HG02610 (cell line): ENCODE measurements around the gene TFDP2.
"Not testable (repeated sequence)": the region's sequence is repeated elsewhere in the genome, so short reads cannot be mapped to it uniquely, and the experiment has no call there.

Experiments
- ATAC-seq: cut with Tn5 transposase; IDR thresholded peaks from one replicate; pipeline ENCODE4 v1.9.1; 2021; ENCODE audit warnings: mild to moderate bottlenecking, moderate library complexity; ENCODE audit not compliant: unreplicated experiment

Gene TFDP2

GRCh38 chr3:142027300-142027699, 122.0 kb downstream of the TFDP2 start:
- ATAC-seq, result no peak

GRCh38 chr3:142026333-142026732, 123.0 kb downstream of the TFDP2 start:
- no peak for ATAC-seq

- ATAC-seq, result peak; percentile 90
These were observed 127.0 kb downstream of the TFDP2 start for GRCh38 chr3:142022381-142022780.

GRCh38 chr3:142021127-142021526, 128.2 kb downstream of the TFDP2 start:
- no peak for ATAC-seq

GRCh38 chr3:142019794-142020320, 129.5 kb downstream of the TFDP2 start:
- ATAC-seq, result peak; percentile 42

GRCh38 chr3:142013993-142014392, 135.4 kb downstream of the TFDP2 start:
- ATAC-seq, result no peak

GRCh38 chr3:142013326-142013980, 135.9 kb downstream of the TFDP2 start:
- ATAC-seq, result no peak

- no peak for ATAC-seq
These were observed 140.3 kb downstream of the TFDP2 start for GRCh38 chr3:142009029-142009428.

- no peak for ATAC-seq
These were observed 141.5 kb downstream of the TFDP2 start for GRCh38 chr3:142007710-142008399.

GRCh38 chr3:142004957-142005356, 144.4 kb downstream of the TFDP2 start:
- ATAC-seq, result not testable (repeated sequence)

GRCh38 chr3:142004025-142004424, 145.3 kb downstream of the TFDP2 start:
- no peak for ATAC-seq

GRCh38 chr3:142003291-142003690, 146.1 kb downstream of the TFDP2 start:
- no peak for ATAC-seq

- no peak for ATAC-seq
These were observed 148.9 kb downstream of the TFDP2 start for GRCh38 chr3:142000325-142000870.

GRCh38 chr3:141998669-141999290, 150.6 kb downstream of the TFDP2 start:
- no peak for ATAC-seq

- no peak for ATAC-seq
These were observed 152.9 kb downstream of the TFDP2 start for GRCh38 chr3:141996437-141996836.

GRCh38 chr3:141994856-141995255, 154.5 kb downstream of the TFDP2 start:
- no peak for ATAC-seq

- ATAC-seq, result peak; percentile 61
These were observed 156.8 kb downstream of the TFDP2 start for GRCh38 chr3:141992512-141992911.

- ATAC-seq, result no peak
These were observed 162.7 kb downstream of the TFDP2 start for GRCh38 chr3:141986548-141987107.

GRCh38 chr3:141981084-141981483, 168.3 kb downstream of the TFDP2 start:
- no peak for ATAC-seq

- ATAC-seq, result no peak
These were observed 170.2 kb downstream of the TFDP2 start for GRCh38 chr3:141979050-141979671.

GRCh38 chr3:141974777-141975176, 174.6 kb downstream of the TFDP2 start:
- ATAC-seq, result not testable (repeated sequence)
